ENCODE data around the gene ZFP69. TPM values are rescaled to one million over a fixed set of nuclear protein-coding genes. Genes with fewer than 3 reads are reported as not detected.

ZFP69 gene
- total and polyA plus RNA-seq, 8 donors = 2.9 to 11.2 (median 8.4) TPM

- DNase-seq (no peak), ATAC-seq (no peak)
- no peak overlapping the region for H3K4me3 ChIP-seq
- TF ChIP-seq CTCF (IDR thresholded peaks at IDR 0.05) = no peak
- H3K27ac ChIP-seq = peak overlapping the region in 1 of 2 donors; percentile 18
- intact Hi-C loops (cut with DNase I) = no loop called here
- H3K36me3 ChIP-seq = peaks cover 0 to 52% of the 10 kb centered on the region in 2 donors
- no peaks in the 10 kb centered on the region for H3K27me3 ChIP-seq
- H3K4me1 ChIP-seq = peaks cover 0 to 4% of the 10 kb centered on the region in 2 donors
- no peaks in the 10 kb centered on the region for H3K9me3 ChIP-seq
These were observed 62.2 kb downstream of the ZFP69 start for GRCh38 chr1:40539338-40539737.

Other genes with a start within 250 kb of the ZFP69 start
- under 1 TPM in 1 of 2 donors, not detected in 1; 0.55 TPM for gene TMCO2, start 229.4 kb upstream of the ZFP69 start, total RNA-seq
- not detected for gene TMCO2, start 229.4 kb upstream of the ZFP69 start, polyA plus RNA-seq (ENCODE audit: insufficient read length in 6 of 6)
- 10 to 100 TPM; 54.5 to 57.2 TPM for gene ZMPSTE24, start 219.1 kb upstream of the ZFP69 start, total RNA-seq
- 10 to 100 TPM; 38.7 to 49.3 (median 43.7) TPM for gene ZMPSTE24, start 219.1 kb upstream of the ZFP69 start, polyA plus RNA-seq (ENCODE audit: insufficient read length in 6 of 6)
- gene COL9A2, start 160.0 kb upstream of the ZFP69 start, total RNA-seq = 1 to 10 TPM; 1.1 to 3.4 TPM
- 10 to 100 TPM; 17.1 to 29.7 (median 22.7) TPM for gene COL9A2, start 160.0 kb upstream of the ZFP69 start, polyA plus RNA-seq (ENCODE audit: insufficient read length in 6 of 6)
- gene SMAP2, start 103.6 kb upstream of the ZFP69 start, total RNA-seq = 10 to 100 TPM; 39.8 to 77.3 TPM
- 10 to 100 TPM; 22.1 to 26.6 (median 24.3) TPM for gene SMAP2, start 103.6 kb upstream of the ZFP69 start, polyA plus RNA-seq (ENCODE audit: insufficient read length in 6 of 6)
- 1 to 10 TPM; 2.3 to 2.5 TPM for gene ZFP69B, start 26.8 kb upstream of the ZFP69 start, total RNA-seq
- gene ZFP69B, start 26.8 kb upstream of the ZFP69 start, polyA plus RNA-seq (ENCODE audit: insufficient read length in 6 of 6) = 1 to 10 TPM; 5.6 to 7.3 (median 6.5) TPM
- 1 to 10 TPM; 8.2 to 8.5 TPM for gene EXO5, start 31.5 kb downstream of the ZFP69 start, total RNA-seq
- gene EXO5, start 31.5 kb downstream of the ZFP69 start, polyA plus RNA-seq (ENCODE audit: insufficient read length in 6 of 6) = 10 to 100 TPM; 10.9 to 15.3 (median 14.1) TPM
- gene ZNF684, start 54.3 kb downstream of the ZFP69 start, total RNA-seq = 1 to 10 TPM; 3.7 to 3.8 TPM
- 10 to 100 TPM in 1 of 6 donors, 1 to 10 TPM in 5; 7.2 to 10.0 (median 8.8) TPM for gene ZNF684, start 54.3 kb downstream of the ZFP69 start, polyA plus RNA-seq (ENCODE audit: insufficient read length in 6 of 6)
- 1 to 10 TPM; 4.4 to 5.0 TPM for gene RIMS3, start 188.4 kb downstream of the ZFP69 start, total RNA-seq
- 1 to 10 TPM; 1.3 to 2.1 (median 1.7) TPM for gene RIMS3, start 188.4 kb downstream of the ZFP69 start, polyA plus RNA-seq (ENCODE audit: insufficient read length in 6 of 6)
- gene NFYC, start 214.4 kb downstream of the ZFP69 start, total RNA-seq = 10 to 100 TPM; 54.6 to 56.0 TPM
- gene NFYC, start 214.4 kb downstream of the ZFP69 start, polyA plus RNA-seq (ENCODE audit: insufficient read length in 6 of 6) = 10 to 100 TPM; 80.9 to 98.1 (median 89.7) TPM

All from left lung (tissue), 10 donors.